H1 (cell line): ENCODE results near the gene CEBPB. TPM values are rescaled to one million over a fixed set of nuclear protein-coding genes. Genes with fewer than 3 reads are reported as not detected.
A peak's percentile ranks its signal among the peaks of the same experiment; 100 is the strongest.

Source experiments
- CTCF ChIA-PET: fragments of 300-600 bp; sonication (Branson Sonifier 250); formaldehyde crosslinking; loops from one replicate; lab custom pipeline; 2021; ENCODE audit not compliant: partially characterized antibody; lab: Charles Lee
- POLR2A ChIA-PET: fragments of 300-600 bp; sonication (Branson Sonifier 250); formaldehyde crosslinking; loops from one replicate; lab custom pipeline; 2021; ENCODE audit warnings: inconsistent platforms; ENCODE audit not compliant: partially characterized antibody; lab: Charles Lee
- DNase-seq, 2 experiments: peaks; one replicate each; pipeline versions ENCODE4 v3.0.0 to v3.0.0-alpha.2; 2010 to 2022; ENCODE audit warnings: low spot score in 2 of 2, low read depth in 1 of 2, mixed read lengths in 1 of 2
- FAIRE-seq: peaks from 2 replicates; lab custom pipeline; 2011; peaks lifted over from hg19 to GRCh38; lab: Jason Lieb, UNC
- H2AFZ ChIP-seq: 2 replicates; pipeline ENCODE4 v1.8.1; 2012; ENCODE audit warnings: low read length, inconsistent platforms
- H2AK5ac ChIP-seq: 2 replicates; pipeline ENCODE4 v1.6.1; 2013; ENCODE audit warnings: low read depth, low read length
- H2BK120ac ChIP-seq: replicated peaks from 2 replicates; pipeline ENCODE3; 2013; ENCODE audit warnings: low read depth, low read length, inconsistent platforms
- H2BK12ac ChIP-seq: 2 replicates; pipeline ENCODE4 v1.6.1; 2013; ENCODE audit warnings: low read depth, low read length
- H2BK15ac ChIP-seq: 2 replicates; pipeline ENCODE4 v1.6.1; 2013; ENCODE audit warnings: low read length
- H2BK20ac ChIP-seq: 2 replicates; pipeline ENCODE4 v1.6.1; 2013; ENCODE audit warnings: low read length
- H2BK5ac ChIP-seq: 2 replicates; pipeline ENCODE4 v1.6.1; 2013; ENCODE audit warnings: low read depth, low read length
- H3K14ac ChIP-seq: 2 replicates; pipeline ENCODE4 v1.6.1; 2013; ENCODE audit warnings: inconsistent platforms; ENCODE audit not compliant: insufficient read length
- H3K18ac ChIP-seq: 2 replicates; pipeline ENCODE4 v1.6.1; 2013; ENCODE audit warnings: low read length; ENCODE audit errors: extremely low read depth
- H3K23ac ChIP-seq: 2 replicates; pipeline ENCODE4 v1.6.1; 2013; ENCODE audit warnings: inconsistent platforms; ENCODE audit not compliant: insufficient read length
- H3K23me2 ChIP-seq: 2 replicates; pipeline ENCODE4 v1.6.1; 2013; ENCODE audit warnings: low read depth, low read length
- H3K27ac ChIP-seq: 2 replicates; pipeline ENCODE4 v1.6.1; 2011; ENCODE audit warnings: low read depth, low read length, inconsistent platforms
- H3K27me3 ChIP-seq, 4 experiments: replicated peaks in 1 of 4; 1 replicate in 1 of 4; 2 replicates in 3 of 4; pipeline versions ENCODE4 v1.6.1 to v1.8.1; 2011 to 2013; ENCODE audit warnings: low read length in 3 of 4, mild to moderate bottlenecking in 3 of 4, inconsistent platforms in 2 of 4, mixed read lengths in 2 of 4, moderate library complexity in 1 of 4; ENCODE audit not compliant: control insufficient read depth in 3 of 4, insufficient read depth in 3 of 4; ENCODE audit errors: extremely low read depth in 1 of 4
- H3K36me3 ChIP-seq, 4 experiments: 2 replicates each; pipeline versions ENCODE4 v1.6.1 to v1.8.1; 2011 to 2013; ENCODE audit warnings: mild to moderate bottlenecking in 4 of 4, low read length in 3 of 4, moderate library complexity in 2 of 4, control low read depth in 1 of 4, inconsistent platforms in 1 of 4; ENCODE audit not compliant: insufficient read depth in 4 of 4, control insufficient read depth in 2 of 4
- H3K4ac ChIP-seq: replicated peaks from 2 replicates; pipeline ENCODE3; 2013; ENCODE audit warnings: low read length, low read depth, mixed read lengths, inconsistent platforms; ENCODE audit not compliant: insufficient read length
- H3K4me1 ChIP-seq, 4 experiments: replicated peaks in 1 of 4; 1 replicate in 1 of 4; 2 replicates in 3 of 4; pipeline versions ENCODE4 v1.6.1 to v1.8.1; 2011 to 2013; ENCODE audit warnings: low read length in 3 of 4, inconsistent platforms in 2 of 4, mixed read lengths in 1 of 4; ENCODE audit not compliant: insufficient read depth in 4 of 4, control insufficient read depth in 3 of 4
- H3K4me2 ChIP-seq, 2 experiments: 2 replicates each; pipeline versions ENCODE4 v1.6.1 to v1.8.1; 2011 to 2013; ENCODE audit warnings: low read depth in 2 of 2, low read length in 2 of 2, control low read depth in 1 of 2, inconsistent platforms in 1 of 2, mild to moderate bottlenecking in 1 of 2; ENCODE audit not compliant: insufficient read depth in 1 of 2
- H3K4me3 ChIP-seq, 4 experiments: fragments of 200-600, 300-600 bp in 1 of 4; sonication (generic), shearing (Covaris generic), sonication (Bioruptor Twin) in 1 of 4; 2 replicates each; pipeline versions ENCODE4 v1.5.1 to v1.8.1; 2011 to 2016; ENCODE audit warnings: low read length in 4 of 4, low read depth in 3 of 4, control low read depth in 2 of 4, inconsistent platforms in 2 of 4, mild to moderate bottlenecking in 2 of 4, mixed read lengths in 1 of 4, moderate library complexity in 1 of 4; ENCODE audit not compliant: insufficient read depth in 2 of 4; ENCODE audit errors: extremely low read depth in 1 of 4
- H3K56ac ChIP-seq: replicated peaks from 2 replicates; pipeline ENCODE3; 2013; ENCODE audit warnings: low read depth, mild to moderate bottlenecking, mixed read lengths, low read length, inconsistent platforms; ENCODE audit not compliant: insufficient read length
- H3K79me1 ChIP-seq: 2 replicates; pipeline ENCODE4 v1.6.1; 2013; ENCODE audit warnings: low read depth, low read length, control low read depth
- H3K79me2 ChIP-seq, 2 experiments: 2 replicates each; pipeline versions ENCODE4 v1.6.1 to v1.8.1; 2012 to 2013; ENCODE audit warnings: low read length in 2 of 2, mild to moderate bottlenecking in 2 of 2, inconsistent platforms in 1 of 2; ENCODE audit not compliant: insufficient read depth in 2 of 2, control insufficient read depth in 1 of 2
- H3K9ac ChIP-seq, 4 experiments: replicated peaks in 1 of 4; 1 replicate in 1 of 4; 2 replicates in 3 of 4; pipeline versions ENCODE4 v1.6.1 to v1.8.1; 2011 to 2013; ENCODE audit warnings: low read depth in 3 of 4, low read length in 3 of 4, control low read depth in 2 of 4, mild to moderate bottlenecking in 2 of 4, moderate library complexity in 2 of 4, inconsistent platforms in 1 of 4; ENCODE audit errors: extremely low read depth in 1 of 4
- H3K9me3 ChIP-seq, 2 experiments: 2 replicates each; pipeline versions ENCODE4 v1.6.1 to v1.8.1; 2012 to 2013; ENCODE audit warnings: mild to moderate bottlenecking in 2 of 2, moderate library complexity in 2 of 2, control low read depth in 1 of 2, inconsistent platforms in 1 of 2, low read depth in 1 of 2, low read length in 1 of 2, mixed read lengths in 1 of 2; ENCODE audit not compliant: insufficient read depth in 2 of 2
- H4K20me1 ChIP-seq, 2 experiments: replicated peaks in 1 of 2; 2 replicates each; pipeline versions ENCODE3 to v1.8.1; 2011 to 2013; ENCODE audit warnings: inconsistent platforms in 2 of 2, low read length in 2 of 2, mild to moderate bottlenecking in 1 of 2; ENCODE audit not compliant: insufficient read depth in 2 of 2, control insufficient read depth in 1 of 2
- H4K5ac ChIP-seq: 2 replicates; pipeline ENCODE4 v1.6.1; 2013; ENCODE audit warnings: low read length, low read depth, mixed read lengths, inconsistent platforms; ENCODE audit not compliant: insufficient read length
- H4K8ac ChIP-seq: 2 replicates; pipeline ENCODE4 v1.8.0; 2013; ENCODE audit warnings: mild to moderate bottlenecking, moderate library complexity, low read length, inconsistent platforms; ENCODE audit not compliant: insufficient read depth; ENCODE audit errors: extremely low read depth
- H4K91ac ChIP-seq: replicated peaks from 2 replicates; pipeline ENCODE3; 2013; ENCODE audit warnings: low read length, mixed read lengths, inconsistent platforms; ENCODE audit not compliant: insufficient read length
- SUZ12 ChIP-seq: fragments of 200-600 bp; sonication (generic); IDR thresholded peaks from 2 replicates; pipeline ENCODE4 v1.6.1; 2012; ENCODE audit warnings: mild to moderate bottlenecking, inconsistent platforms, low read length, moderate library complexity, mixed read lengths
- WGBS, 2 experiments: shearing (Covaris generic) in 1 of 2; methylation state at CpG; one replicate each; pipeline versions ENCODE4 v1.1.6 to v1.1.7; 2013 to 2015; ENCODE audit warnings: low lambda C conversion rate in 2 of 2, mixed read lengths in 2 of 2, inconsistent platforms in 1 of 2, low coverage in 1 of 2, missing lambda C conversion rate in 1 of 2; ENCODE audit not compliant: insufficient replicate concordance in 2 of 2, insufficient coverage in 1 of 2, insufficient read length in 1 of 2; ENCODE audit errors: extremely low coverage in 1 of 2, missing lambda C conversion rate in 1 of 2; 5-methylcytosine and 5-hydroxymethylcytosine counted together
- polyA plus RNA-seq, 7 experiments: library from polyadenylated mRNA; depleted of rRNA in 3 of 7; stranded (reverse) in 5 of 7; unstranded in 2 of 7; fragments of >200 nt in 5 of 7; fragments of 200-250 nt in 2 of 7; gene quantifications; 1 replicate in 5 of 7; 2 replicates in 1 of 7; 4 replicates in 1 of 7; pipeline versions ENCODE4 v1.2.1 to v1.2.3, GENCODE V29; 2011 to 2013; ENCODE audit warnings: missing spikeins in 2 of 7, mixed read lengths in 2 of 7
- total RNA-seq: library from RNA; stranded (reverse); fragmentation: NEBNext Ultra II Directional; extraction: Animal tissue kit (Norgen Biotek cat#: 25700); gene quantifications from 2 replicates; pipeline ENCODE4 v1.2.1, GENCODE V29; 2021

CEBPB gene
- total and polyA plus RNA-seq, 2 of the 8 experiments (the other 6 are each of a cell fraction or from before 2014, with no cell fraction given), result 7.1 to 24.1 TPM

GRCh38 chr20:50141018-50141675 lies 49.5 kb upstream of the CEBPB start:
- POLR2A ChIA-PET, result interaction anchor here (6.9 kb wide), 1 partner anchor 12 kb away, joined by 40 read pairs; the partner anchor contains the start of gene PEDS1
- CTCF ChIA-PET, result interaction anchor here (1.1 to 6.9 kb wide), 6 partner anchors 9 to 28 kb away, joined by 3 to 61 read pairs (median 4); partner anchors contain the start of gene PEDS1
- Histone ChIP-seq H3K79me1 (peaks cover 20% of the 10 kb centered on the region), H3K9me3 (no peaks in the 10 kb centered on the region), H3K9ac (no peak overlapping the region), H3K4me3 (no peak overlapping the region), H4K8ac (peak overlapping the region; percentile 51; the same call in 1 of the 2 replicates), H3K4me2 (no peak overlapping the region), H4K20me1 (peaks cover 15 to 29% of the 10 kb centered on the region in 2 experiments), H3K23me2 (no peaks in the 10 kb centered on the region), H2AFZ (no peak overlapping the region), H2BK120ac (no peak overlapping the region), H3K4ac (no peak overlapping the region), H2BK5ac (peak overlapping the region; percentile 56; the same call in 1 of the 2 replicates), H3K79me2 (peaks cover 0 to 45% of the 10 kb centered on the region in 2 experiments; a peak in 2 of 4 replicates), H3K27me3 (no peaks in the 10 kb centered on the region), H3K56ac (no peak overlapping the region), H4K91ac (peak overlapping the region; percentile 5), H3K4me1 (peaks cover 5 to 17% (median 8%) of the 10 kb centered on the region in 4 experiments), H4K5ac (no peak overlapping the region), H3K36me3 (peaks cover 4 to 30% (median 11%) of the 10 kb centered on the region in 4 experiments; a peak in 4 of 8 replicates), H2AK5ac (no peak overlapping the region), H2BK12ac (no peak overlapping the region), H3K18ac (no peak overlapping the region), H3K23ac (no peak overlapping the region), H2BK15ac (no peak overlapping the region), H3K14ac (no peak overlapping the region), H3K27ac (no peak overlapping the region), H2BK20ac (no peak overlapping the region)
- no peak for TF ChIP-seq SUZ12
- 92% methylated on average over 6 of the region's 6 CpGs; no CpG with 5 or more reads in 1 of the 2 experiments for WGBS, 2 experiments
- no peak for FAIRE-seq
- no peak for DNase-seq
